Activated CD4-positive, alpha-beta T cell treated with anti-CD3 and anti-CD28 coated beads for 24 hours (primary cell): ENCODE measurements around the gene NUDC.
"Not testable (repeated sequence)": the region's sequence is repeated elsewhere in the genome, so short reads cannot be mapped to it uniquely, and the experiment has no call there.

Experiments used
- DNase-seq, 2 donors: peaks; one replicate each; pipeline ENCODE4 v3.0.0-alpha.2; 2020; ENCODE audit warnings: low read depth in 2 of 2

NUDC gene

DNA sequence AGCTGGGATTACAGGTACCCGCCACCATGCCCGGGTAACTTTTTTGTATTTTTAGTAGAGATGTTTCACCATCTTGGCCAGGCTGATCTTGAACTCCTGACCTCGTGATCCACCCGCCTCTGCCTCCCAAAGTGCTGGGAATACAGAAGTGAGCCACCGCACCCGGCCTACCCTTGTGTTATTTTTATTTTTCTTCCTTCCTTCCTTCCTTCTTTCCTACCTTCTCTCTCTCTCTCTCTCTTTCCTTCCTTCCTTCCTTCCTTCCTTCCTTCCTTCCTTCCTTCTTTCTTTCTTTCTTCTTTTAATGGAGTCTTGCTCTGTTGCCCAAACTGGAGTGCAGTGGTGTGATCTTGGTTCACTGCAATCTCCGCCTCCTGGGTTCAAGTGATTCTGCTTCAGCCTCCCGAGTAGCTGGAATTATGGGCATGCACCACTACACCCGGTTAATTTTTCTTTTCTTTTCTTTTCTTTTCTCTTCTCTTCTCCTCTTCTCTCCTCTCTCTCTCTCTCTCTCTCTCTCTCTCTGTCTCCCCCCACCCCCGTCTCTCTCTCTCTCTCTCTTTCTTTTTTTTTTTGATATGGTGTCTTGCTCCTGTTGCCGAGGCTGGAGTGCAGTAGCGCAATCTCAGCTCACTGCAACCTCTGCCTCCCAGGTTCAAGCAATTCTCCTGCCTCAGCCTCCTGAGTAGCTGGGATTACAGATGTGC, 68.0 kb downstream of the NUDC start:
- not testable (repeated sequence) for DNase-seq

DNA sequence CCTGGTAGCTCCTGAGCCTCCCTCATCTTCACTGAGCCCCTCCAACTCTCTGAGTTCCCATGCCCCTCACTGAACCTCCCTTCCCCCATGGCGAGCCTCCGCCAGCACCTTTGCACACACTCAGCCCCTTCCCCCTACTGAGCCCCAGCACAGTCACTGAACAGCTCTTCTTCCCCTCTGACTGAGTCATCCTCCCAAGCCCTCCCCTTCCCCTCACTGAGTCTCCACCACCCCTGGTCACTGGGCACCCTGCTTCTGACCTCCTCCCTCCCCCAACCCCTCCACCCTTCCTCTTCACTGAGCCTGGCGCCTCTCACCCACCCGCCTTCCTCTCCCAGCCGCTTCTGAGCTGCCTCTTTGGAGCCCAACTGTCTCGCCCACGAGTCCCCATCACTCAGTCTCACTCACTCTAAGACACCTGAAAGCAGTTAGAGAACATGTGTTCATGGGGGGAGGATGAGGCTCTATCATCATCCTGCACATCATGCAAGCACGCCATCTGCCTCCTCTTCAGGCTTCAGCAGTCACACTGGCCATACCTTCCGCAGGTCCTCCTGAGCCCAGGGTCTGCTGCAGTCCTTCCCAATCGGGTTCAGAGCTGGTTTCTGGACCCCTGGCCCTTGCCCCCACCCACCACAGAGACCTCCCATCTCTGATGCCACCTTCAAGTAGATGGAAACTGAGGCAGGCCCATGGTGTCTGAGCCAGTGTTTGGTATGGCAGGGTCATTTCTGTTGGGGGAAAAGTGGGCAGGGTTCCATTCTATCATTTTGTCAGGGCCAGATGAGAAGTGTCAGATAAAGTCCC, 70.0 kb downstream of the NUDC start:
- DNase-seq = no peak

DNA sequence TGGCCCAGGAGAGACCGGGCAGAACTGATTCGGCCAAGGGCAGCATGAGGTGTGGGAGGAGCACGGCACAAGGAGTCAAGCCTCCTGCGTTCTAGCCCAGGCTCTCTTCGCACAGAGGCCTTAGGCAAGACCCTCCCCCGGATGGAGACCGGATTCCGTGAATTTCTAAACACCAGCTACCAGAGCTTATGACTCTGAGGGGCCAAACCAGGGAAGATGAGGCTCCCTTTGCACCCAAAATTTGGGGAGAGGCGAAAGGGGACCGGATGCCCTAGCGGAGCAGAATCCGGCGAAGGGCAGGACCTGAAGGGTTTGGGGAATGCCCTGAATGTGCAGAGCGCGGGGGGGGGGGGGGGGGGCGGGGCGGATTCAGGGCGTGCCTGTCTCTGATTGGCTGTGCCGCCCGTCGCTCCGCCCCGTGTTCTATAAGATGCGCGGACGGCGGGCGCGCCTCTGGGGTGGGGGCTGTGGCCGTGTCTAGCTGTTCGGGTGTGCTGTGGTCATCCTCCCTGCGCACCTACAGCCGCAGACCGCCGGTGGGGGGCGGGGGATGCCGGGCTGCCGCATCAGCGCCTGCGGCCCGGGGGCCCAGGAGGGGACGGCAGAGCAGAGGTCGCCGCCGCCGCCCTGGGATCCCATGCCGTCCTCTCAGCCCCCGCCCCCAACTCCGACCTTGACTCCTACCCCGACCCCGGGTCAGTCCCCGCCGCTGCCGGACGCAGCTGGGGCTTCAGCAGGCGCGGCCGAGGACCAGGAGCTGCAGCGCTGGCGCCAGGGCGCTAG, 71.9 kb downstream of the NUDC start, which contains the start of gene TRNP1:
Gene TRNP1, plus strand, starts transcription at position 456 of the 783 bp plus-strand sequence. Its CDS starts 95 bp downstream, at position 551.
- peak; percentile 43 to 54 for DNase-seq

DNA sequence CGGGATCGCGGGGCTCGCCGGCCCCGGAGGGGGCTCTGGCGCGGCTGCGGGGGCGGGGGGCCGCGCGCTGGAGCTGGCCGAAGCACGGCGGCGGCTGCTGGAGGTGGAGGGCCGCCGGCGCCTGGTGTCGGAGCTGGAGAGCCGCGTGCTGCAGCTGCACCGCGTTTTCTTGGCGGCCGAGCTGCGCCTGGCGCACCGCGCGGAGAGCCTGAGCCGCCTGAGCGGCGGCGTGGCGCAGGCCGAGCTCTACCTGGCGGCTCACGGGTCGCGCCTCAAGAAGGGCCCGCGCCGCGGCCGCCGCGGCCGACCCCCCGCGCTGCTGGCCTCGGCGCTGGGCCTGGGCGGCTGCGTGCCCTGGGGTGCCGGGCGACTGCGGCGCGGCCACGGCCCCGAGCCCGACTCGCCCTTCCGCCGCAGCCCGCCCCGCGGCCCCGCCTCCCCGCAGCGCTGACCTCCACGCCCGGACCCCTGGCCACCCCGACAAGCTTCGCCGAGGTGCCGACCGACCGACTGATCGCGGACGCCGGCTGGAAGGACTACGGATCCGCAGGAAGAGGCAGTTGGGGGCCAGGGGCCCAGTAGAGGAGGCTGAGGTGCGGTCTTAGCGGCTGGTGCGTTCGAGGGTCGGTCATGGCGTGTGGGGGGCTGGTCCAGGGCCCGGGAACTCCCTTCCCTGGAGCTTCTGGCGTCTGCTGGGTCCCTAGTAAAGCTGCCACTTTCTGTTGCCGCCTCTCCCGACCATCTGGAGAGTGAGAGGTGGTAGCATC, 72.7 kb downstream of the NUDC start:
- no peak for DNase-seq

DNA sequence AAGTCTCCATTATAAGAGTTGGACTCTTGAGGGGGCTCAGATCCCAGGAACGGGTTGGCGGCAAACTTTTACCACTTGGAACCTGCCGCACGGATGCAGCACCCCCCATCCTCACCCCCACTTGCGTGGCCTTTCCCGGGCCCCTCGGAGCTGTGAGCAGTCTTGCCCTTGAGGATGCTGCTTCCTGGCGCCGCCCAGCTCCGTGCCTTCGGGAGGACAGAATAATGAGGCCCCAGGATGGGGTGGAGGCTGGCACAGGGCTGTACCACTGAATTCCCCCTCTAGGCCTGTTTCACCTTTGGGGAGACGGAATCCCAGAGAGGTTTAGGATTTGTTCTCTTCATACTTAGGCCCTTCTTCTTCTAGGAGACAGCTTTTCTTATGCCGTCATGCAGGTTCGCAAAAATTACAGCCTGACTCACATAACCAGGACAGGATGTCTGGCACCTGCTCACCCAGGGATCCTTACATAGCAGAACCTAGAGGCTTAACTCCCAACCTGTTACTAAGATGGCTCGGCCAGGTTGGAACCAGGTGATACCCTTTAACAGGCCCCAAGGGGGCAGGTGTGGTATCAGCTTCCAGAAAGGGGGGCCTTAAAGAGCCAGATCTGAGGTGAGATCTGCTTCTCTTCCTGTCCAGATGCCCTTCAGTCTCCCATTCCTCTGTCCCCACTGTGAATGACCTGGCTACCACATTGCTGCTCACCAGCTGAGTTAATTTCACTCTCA, 73.4 kb downstream of the NUDC start:
- no peak for DNase-seq

DNA sequence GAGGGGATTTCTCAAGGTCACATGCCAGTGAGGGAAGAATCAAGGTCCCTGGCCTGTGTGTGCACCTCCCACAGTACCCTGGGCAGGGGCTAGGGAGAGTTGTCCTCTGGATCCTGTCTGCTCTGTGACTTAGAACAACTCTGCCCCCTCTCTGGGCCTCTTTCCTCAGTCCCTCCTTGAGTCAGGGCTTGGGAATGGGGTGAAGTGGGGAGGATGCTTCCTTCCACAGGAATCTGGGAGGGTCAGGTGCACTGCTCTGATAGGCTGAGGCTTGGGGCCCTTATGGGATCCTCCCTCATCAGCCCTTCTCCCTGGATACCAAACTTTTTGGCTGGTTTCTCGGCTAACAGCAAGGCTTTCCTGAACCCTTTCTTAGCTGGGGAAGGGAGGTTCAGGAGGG, 74.5 kb downstream of the NUDC start:
- DNase-seq = no peak
